Stimulated activated CD4-positive, alpha-beta T cell treated with anti-CD3 and anti-CD28 coated beads, Interleukin-4, amount 100 ng/mL, for 4 hours (primary cell): ENCODE results near the gene WASL.
"Not testable (repeated sequence)": the region's sequence is repeated elsewhere in the genome, so short reads cannot be mapped to it uniquely, and the experiment has no call there.

ENCODE experiments used
- DNase-seq, 2 experiments: peaks; one replicate each; pipeline ENCODE4 v3.0.0-alpha.2; 2020

The WASL gene

GRCh38 chr7:123768493-123768892 lies 19.7 kb upstream of the WASL start:
- DNase-seq = no peak

- no peak for DNase-seq
These were observed 14.4 kb upstream of the WASL start for GRCh38 chr7:123763191-123763661.

GRCh38 chr7:123761729-123762128 lies 12.9 kb upstream of the WASL start:
- no peak for DNase-seq

- no peak for DNase-seq
These were observed 8.3 kb upstream of the WASL start for GRCh38 chr7:123757095-123757494.

GRCh38 chr7:123755338-123755737 lies 6.5 kb upstream of the WASL start:
- DNase-seq = no peak

GRCh38 chr7:123754271-123754871 lies 5.6 kb upstream of the WASL start:
- DNase-seq = no peak

GRCh38 chr7:123752534-123752933 lies 3.7 kb upstream of the WASL start:
- no peak for DNase-seq

- DNase-seq = no peak
These were observed 3.0 kb upstream of the WASL start for GRCh38 chr7:123751821-123752220.

- no peak for DNase-seq
These were observed 1.8 kb upstream of the WASL start for GRCh38 chr7:123750389-123751230.

- peak; percentile 7 to 27 for DNase-seq
These were observed 694 bp upstream of the WASL start for GRCh38 chr7:123749537-123749857.

GRCh38 chr7:123748171-123748733 lies 551 bp downstream of the WASL start:
- peak; percentile 8 to 23 for DNase-seq

- peak in 1 of 2 experiments; percentile 18 for DNase-seq
These were observed 1.1 kb downstream of the WASL start for GRCh38 chr7:123747620-123748141.

- DNase-seq = no peak
These were observed 1.8 kb downstream of the WASL start for GRCh38 chr7:123746931-123747488.

- DNase-seq = no peak
These were observed 2.7 kb downstream of the WASL start for GRCh38 chr7:123746055-123746454.

GRCh38 chr7:123745437-123745836 lies 3.4 kb downstream of the WASL start:
- no peak for DNase-seq

GRCh38 chr7:123744416-123744815 lies 4.4 kb downstream of the WASL start:
- DNase-seq = no peak

- no peak for DNase-seq
These were observed 6.9 kb downstream of the WASL start for GRCh38 chr7:123741940-123742339.

- DNase-seq = no peak
These were observed 10.0 kb downstream of the WASL start for GRCh38 chr7:123738808-123739207.

GRCh38 chr7:123738356-123738755 lies 10.4 kb downstream of the WASL start:
- DNase-seq = no peak

- not testable (repeated sequence) for DNase-seq
These were observed 11.6 kb downstream of the WASL start for GRCh38 chr7:123737168-123737674.

- DNase-seq = no peak
These were observed 13.3 kb downstream of the WASL start for GRCh38 chr7:123735539-123735938.

- no peak for DNase-seq
These were observed 14.3 kb downstream of the WASL start for GRCh38 chr7:123734498-123734897.

GRCh38 chr7:123732413-123733091 lies 16.3 kb downstream of the WASL start:
- no peak for DNase-seq
